CD4-positive, alpha-beta T cell treated with Interleukin-6 for 4 hours (primary cell): ENCODE measurements around the gene IRF2BPL.
"Not testable (repeated sequence)": the region's sequence is repeated elsewhere in the genome, so short reads cannot be mapped to it uniquely, and the experiment has no call there.

Experiments
- DNase-seq: peaks from one replicate; pipeline ENCODE4 v3.0.0-alpha.2; 2020; ENCODE audit warnings: mixed read lengths

IRF2BPL gene

DNA sequence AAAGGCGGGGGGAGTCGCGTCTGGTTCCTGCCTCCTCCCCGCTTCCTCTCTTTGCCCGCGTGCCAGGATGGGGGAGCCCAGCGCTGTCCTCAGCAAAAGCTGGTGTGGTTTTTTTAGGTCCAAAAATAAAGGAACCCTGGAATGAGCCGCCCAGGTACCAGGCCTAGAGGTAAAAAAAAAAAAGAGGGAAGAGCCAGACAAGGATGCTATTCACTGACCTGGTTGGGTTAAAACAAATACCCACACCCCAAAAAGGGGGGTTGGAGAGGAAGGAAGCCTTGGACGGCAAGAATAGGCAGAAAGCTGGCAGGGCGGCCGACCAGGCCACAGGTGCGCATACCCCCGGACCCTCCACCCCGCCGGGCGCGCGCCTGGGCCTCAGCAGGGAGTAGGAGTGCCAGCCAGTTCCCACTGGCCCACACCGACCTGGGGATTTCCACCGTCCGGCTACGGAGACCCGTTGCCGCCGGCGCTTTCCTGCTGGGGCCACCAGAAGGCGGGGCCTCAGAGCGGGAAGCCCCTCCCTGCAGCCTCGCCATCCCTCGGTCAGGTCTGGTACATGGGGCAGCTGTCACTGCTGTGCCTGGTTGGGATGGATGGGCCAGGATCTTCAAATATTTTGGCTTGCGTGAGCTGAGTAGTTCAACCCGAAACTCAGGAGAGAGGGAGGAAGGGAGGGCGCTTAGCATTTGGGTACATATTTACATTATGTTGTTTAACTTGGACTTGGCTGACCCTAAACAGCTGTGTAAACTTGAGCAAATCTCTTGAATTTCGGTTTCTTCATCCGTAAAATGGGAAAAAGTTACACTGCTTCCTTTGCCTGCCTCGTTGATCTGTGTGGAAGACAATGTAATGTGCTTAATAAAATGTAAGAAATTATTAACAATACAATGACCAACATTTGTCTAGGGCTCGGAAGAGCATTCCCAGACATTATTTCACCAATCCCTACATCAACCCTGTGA lies 5.4 kb upstream of the IRF2BPL start:
- peak; percentile 66 for DNase-seq

- DNase-seq, result peak; percentile 86
Measured at GRCh38 chr14:77032844-77033621, 4.5 kb upstream of the IRF2BPL start.

DNA sequence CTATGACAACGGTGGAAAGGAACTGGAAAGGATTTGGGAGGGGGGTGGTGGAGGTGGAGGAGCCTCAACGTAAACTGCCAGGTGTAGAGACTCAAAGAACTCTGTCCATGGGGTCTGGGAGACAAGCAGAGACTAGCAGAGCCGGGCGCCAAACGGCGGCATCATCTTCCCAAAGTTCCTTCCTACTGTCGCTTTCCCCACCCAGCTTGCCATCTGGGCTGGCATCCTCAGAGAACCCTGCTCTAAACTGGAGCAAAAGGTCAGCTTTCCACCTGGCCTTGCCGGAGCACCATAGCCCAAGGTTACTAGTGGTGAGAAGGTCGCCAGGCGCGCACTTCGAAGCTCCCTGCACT lies 4.0 kb upstream of the IRF2BPL start:
- DNase-seq, result no peak

DNA sequence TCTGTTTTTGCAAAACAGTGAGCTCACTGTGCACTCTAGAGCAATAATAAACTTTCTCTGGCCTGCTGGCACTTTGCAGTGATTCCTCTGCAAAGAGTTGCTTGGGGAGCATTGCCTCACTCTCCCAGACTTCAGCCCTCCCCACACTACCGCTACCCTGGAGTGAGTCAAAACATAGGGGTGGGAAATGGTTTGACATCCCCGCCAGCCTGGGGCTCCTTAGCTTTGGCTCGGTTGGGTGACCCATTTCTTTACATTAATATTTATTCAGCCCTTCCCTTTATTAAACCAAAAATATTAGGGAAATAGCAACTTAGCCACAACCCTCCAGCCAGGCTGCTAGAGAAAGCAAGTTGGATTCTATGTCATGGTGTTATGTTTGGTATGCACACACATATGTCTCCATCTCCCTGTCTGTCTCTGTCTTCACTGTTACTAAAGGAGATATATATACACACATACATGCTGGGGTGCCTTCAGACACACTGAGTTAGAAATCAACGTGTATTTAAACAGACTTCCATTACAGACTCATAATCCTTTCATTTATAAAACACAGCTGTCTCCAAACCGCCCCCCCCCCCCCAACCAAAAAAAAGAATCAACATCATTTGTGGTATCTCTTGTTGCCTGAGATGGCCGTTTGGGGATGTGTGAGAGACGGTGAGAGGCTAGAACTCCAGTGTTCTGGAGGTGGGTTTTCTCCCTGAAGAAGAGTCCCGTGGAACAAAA lies 3.4 kb upstream of the IRF2BPL start:
- DNase-seq, result peak; percentile 29

DNA sequence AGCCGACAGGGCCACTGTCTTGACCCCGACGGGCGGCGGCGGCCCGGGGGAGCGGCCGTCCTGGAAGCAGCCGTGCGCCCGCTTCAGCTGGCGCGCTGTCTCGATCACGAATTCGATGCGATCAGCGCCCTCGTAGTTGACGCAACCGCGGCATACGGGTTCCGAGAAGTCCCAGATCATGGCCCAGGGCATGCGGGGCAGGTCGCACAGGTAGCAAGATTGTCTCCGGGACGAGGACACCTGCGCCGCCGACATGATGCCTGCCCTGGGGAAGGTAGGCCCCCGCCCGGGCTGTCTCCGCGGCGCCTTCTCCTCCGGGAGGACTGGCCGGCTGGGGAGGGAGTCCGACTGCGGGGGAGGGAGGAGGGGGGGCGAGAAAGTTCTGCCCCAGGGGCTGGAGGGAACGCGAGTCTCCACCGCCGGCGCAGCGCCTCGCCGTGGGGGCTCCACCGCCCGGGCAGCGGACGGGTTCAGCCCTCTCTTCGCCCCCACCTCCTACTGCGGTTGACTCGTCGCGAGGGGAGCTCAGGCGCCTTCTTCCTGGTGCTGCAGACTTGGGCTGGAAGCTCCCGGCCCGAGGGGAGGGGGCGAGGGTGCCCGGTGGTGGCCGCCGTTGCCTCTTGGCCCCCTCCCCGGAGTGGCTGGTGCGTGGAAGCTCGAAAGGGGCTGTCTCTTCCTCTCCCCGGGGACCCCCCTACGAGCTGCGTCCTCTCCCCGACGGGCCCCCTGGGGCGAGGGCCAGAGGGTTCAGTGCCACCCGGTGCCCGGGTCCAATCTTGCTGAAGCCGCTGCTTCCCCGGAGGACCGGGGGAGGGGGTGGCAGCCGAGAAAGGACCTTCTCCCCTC lies 747 bp downstream of the IRF2BPL start:
- DNase-seq, result peak; percentile 71

- peak; percentile 68 for DNase-seq
Measured at GRCh38 chr14:77026930-77027537, 1.5 kb downstream of the IRF2BPL start.

GRCh38 chr14:77026166-77026929 lies 2.2 kb downstream of the IRF2BPL start:
- DNase-seq, result no peak

- DNase-seq, result no peak
Measured at GRCh38 chr14:77025744-77026165, 2.8 kb downstream of the IRF2BPL start.

- peak; percentile 74 for DNase-seq
Measured at GRCh38 chr14:77024171-77024691, 4.3 kb downstream of the IRF2BPL start.

GRCh38 chr14:77023001-77023996 lies 5.2 kb downstream of the IRF2BPL start:
- DNase-seq, result no peak

DNA sequence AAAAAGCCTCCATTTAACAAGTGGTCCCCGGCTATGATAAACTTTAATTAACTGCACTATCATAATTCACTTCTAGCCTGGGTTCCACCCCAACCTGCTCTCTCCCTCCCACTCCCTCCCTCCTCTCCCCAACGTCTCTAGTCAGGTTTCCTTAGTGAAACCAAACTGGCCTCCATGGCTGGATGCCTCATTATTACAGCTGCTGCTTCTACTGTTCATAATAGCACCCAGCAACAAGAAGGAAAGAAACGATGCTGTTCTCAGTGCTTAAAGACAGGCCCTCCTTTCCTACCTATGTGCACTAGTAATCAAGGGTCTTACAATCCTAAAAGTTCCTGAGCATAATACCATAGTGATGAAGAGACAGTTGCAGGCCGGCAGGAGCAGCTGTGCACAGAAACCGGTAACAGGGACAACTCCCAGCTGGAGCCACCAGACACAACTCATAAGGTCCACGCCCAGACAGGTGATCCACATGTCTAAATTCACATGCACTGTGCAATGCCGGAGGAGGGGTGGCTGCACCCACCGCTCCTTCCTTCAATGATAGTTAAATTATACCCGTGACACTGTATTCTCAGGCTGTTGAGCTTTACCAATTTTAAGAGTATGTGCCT lies 6.2 kb downstream of the IRF2BPL start:
- no peak for DNase-seq

DNA sequence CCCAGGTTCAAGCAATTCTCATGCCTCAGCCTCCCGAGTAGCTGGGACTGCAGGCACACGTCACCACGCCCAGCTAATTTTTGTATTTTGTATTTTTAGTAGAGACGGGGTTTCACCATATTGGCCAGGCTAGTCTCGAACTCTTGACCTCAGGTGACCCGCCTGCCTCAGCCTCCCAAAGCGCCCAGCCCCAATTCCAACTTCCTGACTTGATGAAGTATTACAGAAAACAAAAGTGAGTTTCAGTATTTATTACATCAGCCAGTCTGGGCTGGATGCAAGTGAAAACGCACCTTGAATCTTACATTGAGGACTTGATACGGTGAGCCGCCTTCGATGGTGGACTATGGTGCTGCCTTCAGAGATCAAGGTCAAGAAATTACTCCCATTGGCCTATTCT lies 7.1 kb downstream of the IRF2BPL start:
- not testable (repeated sequence) for DNase-seq

DNA sequence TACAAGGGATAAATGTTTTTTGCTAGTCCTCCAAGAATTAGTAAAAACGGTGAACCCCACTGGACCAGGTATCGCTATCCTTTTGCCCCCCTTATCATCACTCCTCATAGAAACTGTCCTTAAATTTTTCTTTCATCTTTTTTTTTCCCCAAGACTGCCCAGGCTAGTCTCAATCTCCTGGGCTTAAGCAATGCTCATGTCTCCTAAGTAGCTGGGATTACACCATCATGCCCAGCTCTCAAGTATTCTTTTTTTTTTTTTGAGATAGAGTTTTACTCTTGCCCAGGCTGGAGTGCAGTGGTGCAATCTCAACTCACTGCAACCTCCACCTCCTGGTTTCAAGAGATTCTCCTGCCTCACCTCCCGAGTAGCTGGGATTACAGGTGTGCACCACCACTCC lies 9.7 kb downstream of the IRF2BPL start:
- DNase-seq, result no peak

- no peak for DNase-seq
Measured at GRCh38 chr14:77017666-77018065, 10.8 kb downstream of the IRF2BPL start.

DNA sequence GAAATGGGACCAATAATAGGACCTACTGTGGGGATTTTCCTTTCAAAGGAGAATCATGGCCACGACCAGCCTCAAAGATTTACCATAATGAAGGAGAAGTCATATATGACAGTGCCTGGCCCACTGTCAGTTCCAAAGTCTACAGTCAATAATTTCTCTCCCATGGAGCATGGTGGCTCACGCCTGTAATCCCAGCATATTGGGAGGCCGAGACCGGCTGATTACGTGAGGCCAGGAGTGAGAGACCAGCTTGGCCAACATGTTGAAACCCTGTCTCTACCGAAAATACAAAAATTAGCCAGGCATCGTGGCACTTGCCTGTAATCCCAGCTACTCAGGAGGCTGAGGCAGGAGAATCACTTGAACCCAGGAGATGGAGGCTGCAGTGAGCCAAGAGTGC lies 13.8 kb downstream of the IRF2BPL start:
- DNase-seq, result no peak

DNA sequence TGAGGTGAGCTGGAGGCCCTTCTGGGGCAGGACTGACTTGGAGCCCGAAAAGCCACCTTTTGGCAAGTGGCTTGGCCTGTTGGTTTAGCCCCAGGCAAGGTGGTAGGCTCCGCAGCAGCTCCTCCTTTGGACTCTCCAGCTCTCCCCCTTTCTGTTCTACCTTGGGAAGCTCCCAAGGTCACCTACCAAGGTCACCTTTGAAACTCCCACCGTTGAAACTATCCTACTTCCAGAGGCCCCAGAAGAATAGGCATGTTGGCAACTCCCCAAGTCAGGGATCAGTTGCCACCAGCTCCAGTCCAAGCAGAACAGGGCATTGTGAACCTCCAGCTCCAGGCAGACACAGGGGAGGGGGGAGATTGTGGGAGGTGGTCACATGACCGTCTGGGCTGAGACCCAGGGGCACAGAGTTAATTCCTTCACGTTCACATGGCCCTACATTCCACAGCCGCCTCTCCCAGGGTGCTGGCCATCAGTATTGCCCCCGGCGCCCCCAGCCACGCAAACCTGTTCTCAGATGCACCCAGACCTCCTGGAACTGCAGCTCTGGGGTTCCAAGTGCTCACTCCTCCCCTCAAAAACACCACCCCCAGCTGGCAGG lies 14.4 kb downstream of the IRF2BPL start:
- no peak for DNase-seq

DNA sequence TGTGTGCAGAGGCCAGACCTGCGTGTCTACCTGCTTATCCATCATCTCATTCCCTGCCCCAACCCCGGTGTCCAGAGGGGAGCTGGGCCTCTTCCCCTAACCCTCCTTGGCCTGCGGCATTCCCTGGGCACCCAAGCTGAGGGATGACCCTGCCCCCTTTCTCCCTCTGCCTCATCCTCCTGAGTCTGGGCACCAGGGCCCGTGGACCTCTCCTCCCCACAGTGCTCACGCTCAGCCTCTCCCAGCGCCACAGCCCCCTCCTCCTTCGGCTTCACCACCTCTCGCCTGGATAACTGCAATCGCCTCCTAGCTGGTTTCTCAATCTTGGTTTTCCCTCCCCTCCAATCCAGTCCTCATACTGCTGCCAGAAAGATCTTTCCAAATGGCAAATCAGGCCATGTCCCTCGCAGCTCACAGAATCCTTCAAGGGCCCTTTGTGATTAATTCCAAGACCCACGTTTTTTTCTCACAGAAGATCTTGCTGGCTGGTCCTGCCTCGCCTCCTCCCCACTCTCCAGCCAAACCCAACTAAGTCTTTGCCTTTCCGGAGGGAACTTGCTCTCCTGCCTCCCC lies 16.2 kb downstream of the IRF2BPL start:
- DNase-seq, result no peak

DNA sequence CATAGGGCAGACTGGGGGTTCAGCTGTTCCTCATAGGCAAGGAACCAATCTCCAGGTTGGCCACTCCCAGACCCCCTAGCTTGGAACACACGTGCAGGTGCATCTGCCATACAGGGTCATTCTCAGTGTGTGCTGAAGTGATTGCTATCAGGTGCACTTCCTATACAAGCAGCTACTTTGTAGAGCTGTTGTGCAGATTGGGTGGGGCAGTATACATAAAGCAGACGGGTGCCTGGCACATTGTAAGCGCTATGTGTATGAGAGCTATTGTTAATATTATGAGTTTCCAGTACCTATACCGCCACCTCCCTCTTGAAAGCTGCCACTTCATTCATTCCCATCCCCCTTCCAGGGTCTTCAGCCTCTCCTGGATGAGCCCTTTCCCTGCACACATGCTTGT lies 17.3 kb downstream of the IRF2BPL start:
- no peak for DNase-seq
